ENCODE data around the gene SLC36A3. TPM values are rescaled to one million over a fixed set of nuclear protein-coding genes. Genes with fewer than 3 reads are reported as not detected.

Gene SLC36A3
- total and polyA plus RNA-seq, 2 of the 4 experiments (the other 2 are of a cell fraction): not detected

DNA sequence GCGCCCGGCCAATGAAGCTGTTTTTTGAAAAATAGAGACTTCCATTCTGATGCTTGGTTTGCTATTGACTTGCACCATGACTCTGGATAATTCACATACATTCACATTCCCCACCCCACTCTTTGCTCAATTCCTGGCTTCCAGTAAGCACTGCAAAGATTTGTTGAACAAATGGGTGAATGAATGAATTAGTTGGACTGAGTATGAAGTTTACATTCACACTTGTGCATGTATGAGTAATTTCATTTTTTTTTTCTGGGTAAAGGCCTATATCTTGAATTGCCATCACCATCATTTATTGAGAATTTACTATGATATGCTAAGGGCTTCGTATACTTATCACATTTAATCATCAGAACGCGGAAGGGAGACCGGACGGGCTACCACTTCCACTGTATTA, 65.9 kb downstream of the SLC36A3 start:
- no peak for ATAC-seq (ENCODE audit: low read depth)
- CTCF ChIA-PET: interaction anchor here (1.4 kb wide), 1 partner anchor 8 kb away, joined by 9 read pairs; no protein-coding TSS in a partner anchor

More for the DNA sequence above, 65.9 kb downstream of the SLC36A3 start:
- H3K36me3 ChIP-seq (ENCODE audit: control insufficient read depth, insufficient read depth, low read length): no peaks in the 10 kb centered on the region
- no peak overlapping the region for H4K8ac ChIP-seq (ENCODE audit: low read depth in 2 of 2, low read length in 2 of 2)
- no peak overlapping the region for H3K4me2 ChIP-seq (ENCODE audit: low read depth, low read length)
- H3K4me3 ChIP-seq (ENCODE audit: insufficient read depth, low read depth, low read length): no peak overlapping the region
- TF ChIP-seq NFE2L2 (IDR thresholded peaks at IDR 0.05; ENCODE audit: low read depth, low read length) (no peak), FOS (IDR thresholded peaks at IDR 0.05; ENCODE audit: low read depth, low read length) (no peak), RAD21 (IDR thresholded peaks at IDR 0.05; ENCODE audit: low read length) (no peak), RCOR1 (IDR thresholded peaks at IDR 0.05; ENCODE audit: insufficient replicate concordance, low read length) (no peak), CHD1 (IDR thresholded peaks at IDR 0.05; ENCODE audit: low read depth, low read length) (no peak), MAFK (IDR thresholded peaks at IDR 0.05; ENCODE audit: low read depth, low read length) (no peak), CEBPB (IDR thresholded peaks at IDR 0.05; ENCODE audit: low read depth, low read length) (no peak), MXI1 (IDR thresholded peaks at IDR 0.05; ENCODE audit: borderline replicate concordance, low read depth, low read length) (no peak)
- TF ChIP-seq, protein P1, sequence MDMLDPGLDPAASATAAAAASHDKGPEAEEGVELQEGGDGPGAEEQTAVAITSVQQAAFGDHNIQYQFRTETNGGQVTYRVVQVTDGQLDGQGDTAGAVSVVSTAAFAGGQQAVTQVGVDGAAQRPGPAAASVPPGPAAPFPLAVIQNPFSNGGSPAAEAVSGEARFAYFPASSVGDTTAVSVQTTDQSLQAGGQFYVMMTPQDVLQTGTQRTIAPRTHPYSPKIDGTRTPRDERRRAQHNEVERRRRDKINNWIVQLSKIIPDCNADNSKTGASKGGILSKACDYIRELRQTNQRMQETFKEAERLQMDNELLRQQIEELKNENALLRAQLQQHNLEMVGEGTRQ (IDR thresholded peaks at IDR 0.05; ENCODE audit: low read depth, low read length): no peak
- TF ChIP-seq, protein P2, sequence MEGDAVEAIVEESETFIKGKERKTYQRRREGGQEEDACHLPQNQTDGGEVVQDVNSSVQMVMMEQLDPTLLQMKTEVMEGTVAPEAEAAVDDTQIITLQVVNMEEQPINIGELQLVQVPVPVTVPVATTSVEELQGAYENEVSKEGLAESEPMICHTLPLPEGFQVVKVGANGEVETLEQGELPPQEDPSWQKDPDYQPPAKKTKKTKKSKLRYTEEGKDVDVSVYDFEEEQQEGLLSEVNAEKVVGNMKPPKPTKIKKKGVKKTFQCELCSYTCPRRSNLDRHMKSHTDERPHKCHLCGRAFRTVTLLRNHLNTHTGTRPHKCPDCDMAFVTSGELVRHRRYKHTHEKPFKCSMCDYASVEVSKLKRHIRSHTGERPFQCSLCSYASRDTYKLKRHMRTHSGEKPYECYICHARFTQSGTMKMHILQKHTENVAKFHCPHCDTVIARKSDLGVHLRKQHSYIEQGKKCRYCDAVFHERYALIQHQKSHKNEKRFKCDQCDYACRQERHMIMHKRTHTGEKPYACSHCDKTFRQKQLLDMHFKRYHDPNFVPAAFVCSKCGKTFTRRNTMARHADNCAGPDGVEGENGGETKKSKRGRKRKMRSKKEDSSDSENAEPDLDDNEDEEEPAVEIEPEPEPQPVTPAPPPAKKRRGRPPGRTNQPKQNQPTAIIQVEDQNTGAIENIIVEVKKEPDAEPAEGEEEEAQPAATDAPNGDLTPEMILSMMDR (conservative IDR thresholded peaks at IDR 0.05; ENCODE audit: low read depth, low read length): no peak
- dilution Hi-C loops (cut with HindIII; ENCODE audit: low sequenced_read_pairs, unreplicated experiment): no loop called here
- H3K14ac ChIP-seq (replicated peaks; ENCODE audit: low read depth, low read length): no peak overlapping the region
- no peak overlapping the region for H3K4ac ChIP-seq (ENCODE audit: low read depth, low read length)
- no peak overlapping the region for H2AK5ac ChIP-seq (ENCODE audit: low read depth, low read length)
- no peak overlapping the region for H3K9ac ChIP-seq (ENCODE audit: low read depth, low read length)
- peaks cover 2% of the 10 kb centered on the region; the same call in 1 of the 2 replicates for H3K4me1 ChIP-seq (ENCODE audit: control insufficient read depth, insufficient read depth, low read length)
- H3K9me1 ChIP-seq (ENCODE audit: insufficient read depth, low read length): no peaks in the 10 kb centered on the region
- no peaks in the 10 kb centered on the region for H3K79me1 ChIP-seq (ENCODE audit: low read depth in 1 of 2, low read length in 2 of 2)
- BruUV-seq (replicated peaks): no TSS peak
- no peak overlapping the region for H2BK20ac ChIP-seq (ENCODE audit: low read depth, low read length)
- H3K9me3 ChIP-seq (ENCODE audit: control insufficient read depth, insufficient read depth, low read length): no peaks in the 10 kb centered on the region
- H3K27me3 ChIP-seq (ENCODE audit: control insufficient read depth, insufficient read depth, low read length): peaks cover 25% of the 10 kb centered on the region
- no peak overlapping the region for H2AK9ac ChIP-seq (replicated peaks; ENCODE audit: low read depth, low read length, poor library complexity)
- no peak overlapping the region for H2AFZ ChIP-seq (replicated peaks; ENCODE audit: low read length, poor library complexity)
- H3K56ac ChIP-seq (ENCODE audit: extremely low read depth, insufficient read depth, low read length): no peak overlapping the region
- in situ Hi-C loops (cut with MboI; ENCODE audit: low sequenced_read_pairs): loop anchor here (5.0 kb wide), 1 partner anchor 115 kb away; no protein-coding TSS in a partner anchor
- WGBS, 2 experiments (ENCODE audit: extremely low coverage in 2 of 2, insufficient read length in 1 of 2): no CpG with 5 or more reads among the region's 7 CpGs
- H3K23ac ChIP-seq (ENCODE audit: low read depth, low read length): no peak overlapping the region
- H2BK5ac ChIP-seq (ENCODE audit: low read depth, low read length, poor library complexity, severe bottlenecking): no peak overlapping the region
- no peak overlapping the region for H4K5ac ChIP-seq (ENCODE audit: low read depth, low read length)
- no peak overlapping the region for H4K91ac ChIP-seq (ENCODE audit: insufficient read depth, low read depth, low read length)
- intact Hi-C loops (cut with micrococcal nuclease): loop anchor here (2.0 to 5.0 kb wide), 3 partner anchors 73 to 415 kb away; no protein-coding TSS in a partner anchor
- H3K27ac ChIP-seq (ENCODE audit: insufficient read depth, low read length): no peak overlapping the region
- H2BK15ac ChIP-seq (ENCODE audit: low read depth, low read length): no peak overlapping the region
- H3K18ac ChIP-seq (ENCODE audit: low read depth, low read length): no peak overlapping the region
- H4K20me1 ChIP-seq (ENCODE audit: insufficient read depth, low read length): no peaks in the 10 kb centered on the region
- no peak for DNase-seq
- no peak overlapping the region for H2BK120ac ChIP-seq (ENCODE audit: low read depth, low read length)
- POLR2A ChIA-PET (ENCODE audit: unreplicated experiment): no interaction called here

Measured in IMR-90 (cell line).